TTC549 (cell line): ENCODE measurements around the gene AP3S2.
"Not testable (repeated sequence)": the region's sequence is repeated elsewhere in the genome, so short reads cannot be mapped to it uniquely, and the experiment has no call there.

Experiments used
- FAIRE-seq: peaks from 2 replicates; lab custom pipeline; 2012; peaks lifted over from hg19 to GRCh38; lab: Jason Lieb, UNC

Gene AP3S2

GRCh38 chr15:89834465-89835175 is 59.2 kb downstream of the AP3S2 start:
- FAIRE-seq, result not testable (repeated sequence)

GRCh38 chr15:89833966-89834365 is 59.8 kb downstream of the AP3S2 start:
- no peak for FAIRE-seq

GRCh38 chr15:89830639-89831038 is 63.2 kb downstream of the AP3S2 start:
- FAIRE-seq, result no peak

- FAIRE-seq, result no peak
Observed at GRCh38 chr15:89829616-89830440, 64.0 kb downstream of the AP3S2 start.

GRCh38 chr15:89829161-89829560 is 64.6 kb downstream of the AP3S2 start:
- no peak for FAIRE-seq

GRCh38 chr15:89828281-89829145 is 65.3 kb downstream of the AP3S2 start:
- FAIRE-seq, result no peak

- FAIRE-seq, result no peak
Observed at GRCh38 chr15:89827829-89828228, 66.0 kb downstream of the AP3S2 start.

- no peak for FAIRE-seq
Observed at GRCh38 chr15:89826671-89827655, 66.8 kb downstream of the AP3S2 start.

GRCh38 chr15:89825271-89825940 is 68.4 kb downstream of the AP3S2 start:
- no peak for FAIRE-seq

- FAIRE-seq, result no peak
Observed at GRCh38 chr15:89824607-89824867, 69.3 kb downstream of the AP3S2 start.

- FAIRE-seq, result no peak
Observed at GRCh38 chr15:89823836-89824606, 69.8 kb downstream of the AP3S2 start.

- no peak for FAIRE-seq
Observed at GRCh38 chr15:89822951-89823711, 70.7 kb downstream of the AP3S2 start.

GRCh38 chr15:89822611-89822950 is 71.2 kb downstream of the AP3S2 start:
- no peak for FAIRE-seq

- no peak for FAIRE-seq
Observed at GRCh38 chr15:89822026-89822425, 71.8 kb downstream of the AP3S2 start.

- no peak for FAIRE-seq
Observed at GRCh38 chr15:89820666-89821611, 72.9 kb downstream of the AP3S2 start.

- FAIRE-seq, result no peak
Observed at GRCh38 chr15:89818287-89818686, 75.5 kb downstream of the AP3S2 start.

- FAIRE-seq, result no peak
Observed at GRCh38 chr15:89817701-89818280, 76.0 kb downstream of the AP3S2 start.

GRCh38 chr15:89815769-89816168 is 78.0 kb downstream of the AP3S2 start:
- no peak for FAIRE-seq
